Stimulated activated CD4-positive, alpha-beta T cell treated with anti-CD3 and anti-CD28 coated beads, Interleukin-1b, Interleukin-23, amount 100 ng/mL, for 4 hours (primary cell): Measurements from ENCODE around the gene SSNA1.
"Not testable (repeated sequence)": the region's sequence is repeated elsewhere in the genome, so short reads cannot be mapped to it uniquely, and the experiment has no call there.

Source experiments
- DNase-seq, 2 donors: peaks; one replicate each; pipeline ENCODE4 v3.0.0-alpha.2; 2020; ENCODE audit warnings: low read depth in 2 of 2

Gene SSNA1

GRCh38 chr9:137233143-137233980, 44.9 kb downstream of the SSNA1 start:
- DNase-seq: no peak

GRCh38 chr9:137234055-137234697, 45.7 kb downstream of the SSNA1 start:
- no peak for DNase-seq

GRCh38 chr9:137234758-137235423, 46.4 kb downstream of the SSNA1 start:
- no peak for DNase-seq

- no peak for DNase-seq
These were observed 47.2 kb downstream of the SSNA1 start for GRCh38 chr9:137235424-137236237.

GRCh38 chr9:137236238-137236935, 47.9 kb downstream of the SSNA1 start:
- DNase-seq: peak; percentile 92 to 94

GRCh38 chr9:137236936-137237421, 48.5 kb downstream of the SSNA1 start:
- no peak for DNase-seq

- no peak for DNase-seq
These were observed 49.6 kb downstream of the SSNA1 start for GRCh38 chr9:137237759-137238726.

GRCh38 chr9:137239541-137240200, 51.2 kb downstream of the SSNA1 start:
- DNase-seq: not testable (repeated sequence)
